Measurements from ENCODE around the gene PLPP3. TPM values are rescaled to one million over a fixed set of nuclear protein-coding genes. Genes with fewer than 3 reads are reported as not detected.

PLPP3 gene
- polyA plus RNA-seq, 1 of the 3 experiments (the other 2 are of a cell fraction): 32.2 TPM

DNA sequence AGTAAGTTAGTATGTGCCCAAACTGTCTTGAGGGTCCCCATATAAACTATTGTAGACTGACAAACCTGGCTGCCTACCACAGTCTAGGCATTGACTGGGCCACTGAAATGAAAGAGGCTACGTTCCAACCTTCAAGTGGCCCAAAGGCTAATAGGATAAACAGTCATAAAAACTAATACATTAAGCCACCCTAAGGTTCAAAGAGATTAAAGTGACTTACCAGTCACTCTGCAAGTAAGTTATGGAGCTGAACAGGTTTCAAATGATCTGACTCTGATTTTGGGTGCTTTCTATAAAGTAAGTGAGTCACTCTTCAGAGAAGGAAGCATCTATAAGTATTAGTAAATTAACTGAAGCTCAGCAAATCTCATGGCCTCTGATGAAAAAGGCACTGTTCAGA is 38.0 kb downstream of the PLPP3 start:
- TF ChIP-seq, protein P1, sequence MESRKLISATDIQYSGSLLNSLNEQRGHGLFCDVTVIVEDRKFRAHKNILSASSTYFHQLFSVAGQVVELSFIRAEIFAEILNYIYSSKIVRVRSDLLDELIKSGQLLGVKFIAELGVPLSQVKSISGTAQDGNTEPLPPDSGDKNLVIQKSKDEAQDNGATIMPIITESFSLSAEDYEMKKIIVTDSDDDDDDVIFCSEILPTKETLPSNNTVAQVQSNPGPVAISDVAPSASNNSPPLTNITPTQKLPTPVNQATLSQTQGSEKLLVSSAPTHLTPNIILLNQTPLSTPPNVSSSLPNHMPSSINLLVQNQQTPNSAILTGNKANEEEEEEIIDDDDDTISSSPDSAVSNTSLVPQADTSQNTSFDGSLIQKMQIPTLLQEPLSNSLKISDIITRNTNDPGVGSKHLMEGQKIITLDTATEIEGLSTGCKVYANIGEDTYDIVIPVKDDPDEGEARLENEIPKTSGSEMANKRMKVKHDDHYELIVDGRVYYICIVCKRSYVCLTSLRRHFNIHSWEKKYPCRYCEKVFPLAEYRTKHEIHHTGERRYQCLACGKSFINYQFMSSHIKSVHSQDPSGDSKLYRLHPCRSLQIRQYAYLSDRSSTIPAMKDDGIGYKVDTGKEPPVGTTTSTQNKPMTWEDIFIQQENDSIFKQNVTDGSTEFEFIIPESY (IDR thresholded peaks at IDR 0.05; ENCODE audit: borderline replicate concordance, low read depth): no peak
- Histone ChIP-seq H3K27ac (ENCODE audit: low read depth in 2 of 2, low read length in 1 of 2) (no peak overlapping the region), H3K79me2 (ENCODE audit: insufficient read depth) (peaks cover 13% of the 10 kb centered on the region; the same call in 1 of the 2 replicates), H3K4me3 (ENCODE audit: low read depth in 2 of 2, low read length in 1 of 2) (no peak overlapping the region), H3K4me1 (ENCODE audit: control insufficient read depth in 1 of 2, insufficient read depth in 2 of 2, low read depth in 1 of 2, low read length in 1 of 2) (peaks cover 0 to 38% of the 10 kb centered on the region in 2 experiments; a peak in 2 of 4 replicates), H3K27me3 (ENCODE audit: insufficient read depth) (no peaks in the 10 kb centered on the region), H3K9me2 (no peaks in the 10 kb centered on the region), H3K4me2 (no peak overlapping the region), H4K20me1 (ENCODE audit: insufficient read depth) (peaks cover 6% of the 10 kb centered on the region; the same call in 1 of the 2 replicates), H3K9ac (no peak overlapping the region), H3K9me3 (no peaks in the 10 kb centered on the region), H3F3A (replicated peaks; ENCODE audit: insufficient read depth) (no peaks in the 10 kb centered on the region), H3K36me3 (replicated peaks in 1 of 2; ENCODE audit: control insufficient read depth in 1 of 2, insufficient read depth in 2 of 2, low read length in 1 of 2) (peaks cover 0 to 55% of the 10 kb centered on the region in 2 experiments), H2AFZ (ENCODE audit: low read depth) (no peak overlapping the region)
- ChIA-PET POLR2A (no interaction called here), CTCF (no interaction called here)
- 81% methylated on average over 1 of the region's 1 CpG for WGBS (ENCODE audit: low lambda C conversion rate)
- no peak for DNase-seq

DNA sequence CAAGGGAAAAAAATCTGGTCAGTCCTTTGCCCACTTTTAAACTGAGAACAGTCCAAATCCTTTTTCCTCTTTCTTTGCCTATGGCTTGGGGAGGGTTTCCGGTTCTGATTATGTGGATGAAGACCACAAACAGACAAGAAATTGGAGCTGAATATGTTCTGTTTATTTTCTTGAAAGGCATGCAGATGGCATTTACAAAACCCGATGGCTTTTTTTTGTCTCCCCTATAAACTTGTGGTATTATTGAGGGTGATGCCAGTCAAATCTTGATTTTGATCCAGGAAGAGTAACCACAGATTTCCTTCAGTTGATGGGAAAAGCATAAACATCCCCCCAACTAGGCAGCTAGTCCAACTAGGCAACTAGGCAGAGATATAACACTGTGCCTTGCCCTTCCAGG is 38.9 kb downstream of the PLPP3 start:
- 89% methylated on average over 2 of the region's 2 CpGs for WGBS (ENCODE audit: low lambda C conversion rate)
- CTCF ChIA-PET: no interaction called here
- Histone ChIP-seq H4K20me1 (ENCODE audit: insufficient read depth) (peaks cover 4% of the 10 kb centered on the region; the same call in 1 of the 2 replicates), H3K9ac (no peak overlapping the region), H2AFZ (ENCODE audit: low read depth) (no peak overlapping the region), H3K4me3 (ENCODE audit: low read depth in 2 of 2, low read length in 1 of 2) (no peak overlapping the region), H3F3A (replicated peaks; ENCODE audit: insufficient read depth) (no peaks in the 10 kb centered on the region), H3K9me3 (no peaks in the 10 kb centered on the region), H3K4me1 (ENCODE audit: control insufficient read depth in 1 of 2, insufficient read depth in 2 of 2, low read depth in 1 of 2, low read length in 1 of 2) (peaks cover 0 to 36% of the 10 kb centered on the region in 2 experiments; a peak in 2 of 4 replicates), H3K4me2 (no peak overlapping the region), H3K27me3 (ENCODE audit: insufficient read depth) (no peaks in the 10 kb centered on the region), H3K36me3 (replicated peaks in 1 of 2; ENCODE audit: control insufficient read depth in 1 of 2, insufficient read depth in 2 of 2, low read length in 1 of 2) (peaks cover 0 to 57% of the 10 kb centered on the region in 2 experiments), H3K79me2 (ENCODE audit: insufficient read depth) (peaks cover 13% of the 10 kb centered on the region; the same call in 1 of the 2 replicates), H3K9me2 (no peaks in the 10 kb centered on the region), H3K27ac (ENCODE audit: low read depth in 2 of 2, low read length in 1 of 2) (no peak overlapping the region; a peak in 1 of 4 replicates)
- TF ChIP-seq, protein P2, sequence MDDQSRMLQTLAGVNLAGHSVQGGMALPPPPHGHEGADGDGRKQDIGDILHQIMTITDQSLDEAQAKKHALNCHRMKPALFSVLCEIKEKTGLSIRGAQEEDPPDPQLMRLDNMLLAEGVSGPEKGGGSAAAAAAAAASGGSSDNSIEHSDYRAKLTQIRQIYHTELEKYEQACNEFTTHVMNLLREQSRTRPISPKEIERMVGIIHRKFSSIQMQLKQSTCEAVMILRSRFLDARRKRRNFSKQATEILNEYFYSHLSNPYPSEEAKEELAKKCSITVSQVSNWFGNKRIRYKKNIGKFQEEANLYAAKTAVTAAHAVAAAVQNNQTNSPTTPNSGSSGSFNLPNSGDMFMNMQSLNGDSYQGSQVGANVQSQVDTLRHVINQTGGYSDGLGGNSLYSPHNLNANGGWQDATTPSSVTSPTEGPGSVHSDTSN (IDR thresholded peaks at IDR 0.05): no peak
- TF ChIP-seq MEF2A (IDR thresholded peaks at IDR 0.05; ENCODE audit: borderline replicate concordance, low read depth) (no peak), RCOR1 (IDR thresholded peaks at IDR 0.05; ENCODE audit: low read length) (no peak), ELF1 (IDR thresholded peaks at IDR 0.05) (no peak), MXI1 (IDR thresholded peaks at IDR 0.05; ENCODE audit: low read depth, low read length) (no peak), SMC3 (IDR thresholded peaks at IDR 0.05; ENCODE audit: low read depth, low read length) (no peak), TAF1 (IDR thresholded peaks at IDR 0.05; ENCODE audit: borderline replicate concordance, low read depth, low read length) (no peak), GATA2 (CRISPR knock-in tag; IDR thresholded peaks at IDR 0.05) (no peak), CHD2 (IDR thresholded peaks at IDR 0.05; ENCODE audit: low read length, partially characterized antibody) (no peak), RXRA (IDR thresholded peaks at IDR 0.05; ENCODE audit: borderline replicate concordance, low read depth) (no peak), RFX5 (IDR thresholded peaks at IDR 0.05; ENCODE audit: low read length) (no peak), YY1 (IDR thresholded peaks at IDR 0.05; ENCODE audit: low read depth) (no peak), GABPA (IDR thresholded peaks at IDR 0.05; ENCODE audit: low read depth) (no peak), NFIC (IDR thresholded peaks at IDR 0.05; ENCODE audit: borderline replicate concordance) (no peak), NRF1 (IDR thresholded peaks at IDR 0.05; ENCODE audit: low read depth, low read length) (no peak)
- TF ChIP-seq, protein P3, sequence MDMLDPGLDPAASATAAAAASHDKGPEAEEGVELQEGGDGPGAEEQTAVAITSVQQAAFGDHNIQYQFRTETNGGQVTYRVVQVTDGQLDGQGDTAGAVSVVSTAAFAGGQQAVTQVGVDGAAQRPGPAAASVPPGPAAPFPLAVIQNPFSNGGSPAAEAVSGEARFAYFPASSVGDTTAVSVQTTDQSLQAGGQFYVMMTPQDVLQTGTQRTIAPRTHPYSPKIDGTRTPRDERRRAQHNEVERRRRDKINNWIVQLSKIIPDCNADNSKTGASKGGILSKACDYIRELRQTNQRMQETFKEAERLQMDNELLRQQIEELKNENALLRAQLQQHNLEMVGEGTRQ (IDR thresholded peaks at IDR 0.05; ENCODE audit: borderline replicate concordance, low read depth, low read length): no peak
- TF ChIP-seq, protein P1 (IDR thresholded peaks at IDR 0.05; ENCODE audit: borderline replicate concordance, low read depth): no peak
- TF ChIP-seq, protein P4, sequence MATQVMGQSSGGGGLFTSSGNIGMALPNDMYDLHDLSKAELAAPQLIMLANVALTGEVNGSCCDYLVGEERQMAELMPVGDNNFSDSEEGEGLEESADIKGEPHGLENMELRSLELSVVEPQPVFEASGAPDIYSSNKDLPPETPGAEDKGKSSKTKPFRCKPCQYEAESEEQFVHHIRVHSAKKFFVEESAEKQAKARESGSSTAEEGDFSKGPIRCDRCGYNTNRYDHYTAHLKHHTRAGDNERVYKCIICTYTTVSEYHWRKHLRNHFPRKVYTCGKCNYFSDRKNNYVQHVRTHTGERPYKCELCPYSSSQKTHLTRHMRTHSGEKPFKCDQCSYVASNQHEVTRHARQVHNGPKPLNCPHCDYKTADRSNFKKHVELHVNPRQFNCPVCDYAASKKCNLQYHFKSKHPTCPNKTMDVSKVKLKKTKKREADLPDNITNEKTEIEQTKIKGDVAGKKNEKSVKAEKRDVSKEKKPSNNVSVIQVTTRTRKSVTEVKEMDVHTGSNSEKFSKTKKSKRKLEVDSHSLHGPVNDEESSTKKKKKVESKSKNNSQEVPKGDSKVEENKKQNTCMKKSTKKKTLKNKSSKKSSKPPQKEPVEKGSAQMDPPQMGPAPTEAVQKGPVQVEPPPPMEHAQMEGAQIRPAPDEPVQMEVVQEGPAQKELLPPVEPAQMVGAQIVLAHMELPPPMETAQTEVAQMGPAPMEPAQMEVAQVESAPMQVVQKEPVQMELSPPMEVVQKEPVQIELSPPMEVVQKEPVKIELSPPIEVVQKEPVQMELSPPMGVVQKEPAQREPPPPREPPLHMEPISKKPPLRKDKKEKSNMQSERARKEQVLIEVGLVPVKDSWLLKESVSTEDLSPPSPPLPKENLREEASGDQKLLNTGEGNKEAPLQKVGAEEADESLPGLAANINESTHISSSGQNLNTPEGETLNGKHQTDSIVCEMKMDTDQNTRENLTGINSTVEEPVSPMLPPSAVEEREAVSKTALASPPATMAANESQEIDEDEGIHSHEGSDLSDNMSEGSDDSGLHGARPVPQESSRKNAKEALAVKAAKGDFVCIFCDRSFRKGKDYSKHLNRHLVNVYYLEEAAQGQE (IDR thresholded peaks at IDR 0.05; ENCODE audit: low read depth, low read length): no peak
- POLR2A ChIA-PET: no interaction called here
- DNase-seq: no peak

All from SK-N-SH (cell line).